ENCODE data around the gene TMEM26.

DNA sequence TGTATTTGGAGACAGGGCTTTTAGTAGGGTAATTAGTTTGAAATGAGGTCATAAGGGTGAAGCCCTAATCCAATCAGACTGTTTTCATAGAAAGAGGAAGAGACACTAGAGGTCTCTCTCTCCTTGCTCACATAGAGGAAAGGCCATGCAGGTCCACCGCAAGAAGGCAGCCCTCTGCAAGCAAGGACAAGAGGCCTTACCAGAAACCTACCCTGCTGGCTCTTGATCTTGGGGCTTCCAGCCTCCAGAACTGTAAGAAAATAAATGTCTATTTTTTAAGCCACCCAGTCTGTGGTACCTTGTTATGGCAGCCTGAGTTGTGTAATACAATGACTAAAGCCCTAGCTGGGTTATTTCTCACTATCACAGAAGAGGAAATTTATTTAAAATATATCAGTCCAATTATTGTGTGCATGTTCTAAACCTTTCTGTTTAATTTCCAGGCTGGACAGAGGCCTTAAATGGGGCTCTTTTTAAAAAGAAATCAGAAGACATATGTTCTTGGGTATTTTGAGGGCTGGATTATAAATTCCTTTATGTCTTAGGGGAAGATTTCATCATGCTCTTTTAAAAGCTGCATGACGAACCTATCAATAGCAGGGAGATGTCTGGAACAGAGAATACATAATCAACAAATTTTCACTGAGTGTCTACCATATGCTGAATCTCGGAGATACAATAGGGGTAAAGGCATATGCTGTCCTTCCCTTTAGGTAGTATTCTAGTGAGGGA, 12.9 kb upstream of the TMEM26 start:
- TF ChIP-seq, protein P1, sequence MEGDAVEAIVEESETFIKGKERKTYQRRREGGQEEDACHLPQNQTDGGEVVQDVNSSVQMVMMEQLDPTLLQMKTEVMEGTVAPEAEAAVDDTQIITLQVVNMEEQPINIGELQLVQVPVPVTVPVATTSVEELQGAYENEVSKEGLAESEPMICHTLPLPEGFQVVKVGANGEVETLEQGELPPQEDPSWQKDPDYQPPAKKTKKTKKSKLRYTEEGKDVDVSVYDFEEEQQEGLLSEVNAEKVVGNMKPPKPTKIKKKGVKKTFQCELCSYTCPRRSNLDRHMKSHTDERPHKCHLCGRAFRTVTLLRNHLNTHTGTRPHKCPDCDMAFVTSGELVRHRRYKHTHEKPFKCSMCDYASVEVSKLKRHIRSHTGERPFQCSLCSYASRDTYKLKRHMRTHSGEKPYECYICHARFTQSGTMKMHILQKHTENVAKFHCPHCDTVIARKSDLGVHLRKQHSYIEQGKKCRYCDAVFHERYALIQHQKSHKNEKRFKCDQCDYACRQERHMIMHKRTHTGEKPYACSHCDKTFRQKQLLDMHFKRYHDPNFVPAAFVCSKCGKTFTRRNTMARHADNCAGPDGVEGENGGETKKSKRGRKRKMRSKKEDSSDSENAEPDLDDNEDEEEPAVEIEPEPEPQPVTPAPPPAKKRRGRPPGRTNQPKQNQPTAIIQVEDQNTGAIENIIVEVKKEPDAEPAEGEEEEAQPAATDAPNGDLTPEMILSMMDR (IDR thresholded peaks at IDR 0.05): no peak
- no peak for TF ChIP-seq POLR2AphosphoS5 (IDR thresholded peaks at IDR 0.05)
- TF ChIP-seq POLR2A (IDR thresholded peaks at IDR 0.05; ENCODE audit: low read depth): no peak
- TF ChIP-seq EP300 (IDR thresholded peaks at IDR 0.05): no peak

All from esophagus muscularis mucosa (tissue), 4 donors.